ENCODE measurements around the gene MPND.

MPND gene

DNA sequence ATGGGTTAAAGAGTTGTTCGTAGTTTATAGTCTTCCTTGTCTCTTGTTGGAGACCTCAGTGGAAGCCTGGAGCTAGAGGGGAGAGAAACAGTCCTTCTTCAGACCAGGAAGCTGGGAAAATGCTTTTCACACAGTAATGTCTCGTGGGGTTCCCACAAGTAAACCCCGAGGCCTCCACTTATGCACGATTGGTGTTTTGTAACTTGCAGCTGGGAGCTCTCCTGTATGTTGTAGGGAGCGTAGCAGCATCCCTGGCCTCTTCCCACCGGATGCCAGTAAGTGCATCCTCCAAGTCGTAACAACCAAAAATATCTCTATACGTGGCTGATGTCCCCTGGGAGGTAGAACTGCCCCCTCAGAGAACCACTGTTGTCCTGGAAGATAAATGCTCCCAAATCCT is 62.6 kb downstream of the MPND start:
- ATAC-seq (no peak), DNase-seq (ENCODE audit: low spot score in 2 of 2) (no peak)
- Mint-ChIP-seq H3K4me1 (peaks cover 24% of the 10 kb centered on the region), H3K36me3 (peaks cover 86% of the 10 kb centered on the region), H3K27ac (no peak overlapping the region), H3K9me3 (no peaks in the 10 kb centered on the region), H3K4me3 (no peak overlapping the region)

DNA sequence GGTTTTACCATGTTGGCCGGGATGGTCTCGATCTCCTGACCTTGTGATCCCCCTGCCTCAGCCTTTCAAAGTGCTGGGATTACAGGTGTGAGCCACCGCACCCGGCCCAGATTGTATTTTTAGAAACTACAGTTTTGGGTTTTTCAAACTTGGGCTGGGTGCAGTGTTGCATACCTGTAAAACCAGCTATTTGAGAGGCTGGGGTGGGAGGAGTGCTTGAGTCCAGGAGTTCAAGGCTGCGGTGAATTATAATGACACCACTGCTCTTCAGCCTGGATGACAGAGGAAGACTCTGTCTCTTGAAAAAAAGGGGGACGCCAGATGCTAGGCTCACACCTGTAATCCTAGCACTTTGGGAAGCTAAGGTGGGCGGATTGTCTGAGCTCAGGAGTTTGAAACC is 63.3 kb downstream of the MPND start:
- peaks cover 18% of the 10 kb centered on the region for H3K4me1 Mint-ChIP-seq
- no peak overlapping the region for H3K4me3 Mint-ChIP-seq
- ATAC-seq (no peak), DNase-seq (ENCODE audit: low spot score in 2 of 2) (no peak)
- H3K36me3 Mint-ChIP-seq = peaks cover 92% of the 10 kb centered on the region
- no peak overlapping the region for H3K27ac Mint-ChIP-seq
- H3K9me3 Mint-ChIP-seq = no peaks in the 10 kb centered on the region

DNA sequence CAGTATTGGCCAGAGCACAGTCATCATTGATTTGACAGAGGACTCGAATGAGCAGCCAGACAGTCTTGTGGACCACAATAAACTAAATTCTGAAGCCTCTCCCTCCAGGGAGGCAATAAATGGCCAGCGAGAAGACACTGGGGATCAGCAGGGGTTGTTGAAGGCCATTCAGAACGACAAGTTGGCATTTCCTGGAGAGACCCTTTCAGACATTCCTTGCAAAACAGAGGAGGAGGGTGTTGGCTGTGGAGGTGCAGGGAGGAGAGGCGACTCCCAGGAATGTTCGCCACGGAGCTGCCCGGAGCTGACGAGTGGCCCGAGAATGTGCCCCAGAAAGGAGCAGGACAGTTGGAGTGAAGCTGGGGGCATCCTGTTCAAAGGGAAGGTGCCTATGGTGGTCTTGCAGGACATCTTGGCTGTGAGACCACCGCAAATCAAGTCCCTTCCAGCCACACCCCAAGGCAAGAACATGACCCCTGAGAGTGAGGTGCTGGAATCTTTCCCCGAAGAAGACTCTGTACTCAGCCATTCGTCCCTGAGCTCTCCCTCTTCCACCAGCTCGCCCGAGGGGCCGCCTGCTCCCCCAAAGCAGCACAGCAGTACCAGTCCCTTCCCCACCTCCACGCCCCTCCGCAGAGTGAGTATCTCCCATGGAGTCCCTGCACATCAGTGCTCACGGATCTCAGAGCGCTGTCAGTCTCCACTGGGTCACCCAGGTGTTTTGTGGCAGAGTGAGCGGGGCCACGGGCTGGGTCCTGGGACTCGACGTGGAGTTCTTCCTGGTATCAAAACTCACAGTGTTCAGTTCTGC is 66.0 kb downstream of the MPND start:
- Mint-ChIP-seq H3K36me3 (peaks cover 99% of the 10 kb centered on the region), H3K27ac (no peak overlapping the region), H3K4me3 (no peak overlapping the region), H3K4me1 (peaks cover 4% of the 10 kb centered on the region), H3K9me3 (no peaks in the 10 kb centered on the region)
- no peak for ATAC-seq
- DNase-seq (ENCODE audit: low spot score in 2 of 2) = no peak

Data from stimulated activated effector memory CD8-positive, alpha-beta T cell treated with anti-CD3 and anti-CD28 coated beads, Interleukin-12 subunit alpha, Interleukin-12 subunit beta, amount 100 ng/mL, for 72 hours (primary cell).